Trophoblast cell (in vitro differentiated cells and primary cell): Measurements from ENCODE around the gene RERG.

ENCODE experiments used
- DNase-seq, 2 donors: peaks; one replicate each; pipeline ENCODE4 v3.0.0-alpha.2; 2016
- H2AFZ ChIP-seq: 2 replicates; pipeline ENCODE4 v1.6.1; 2013; ENCODE audit warnings: low read length, moderate library complexity, mild to moderate bottlenecking; ENCODE audit not compliant: insufficient read depth, poor library complexity
- H2AK5ac ChIP-seq: 2 replicates; pipeline ENCODE4 v1.6.1; 2013; ENCODE audit warnings: mild to moderate bottlenecking, low read length
- H2BK120ac ChIP-seq: 2 replicates; pipeline ENCODE4 v1.6.1; 2013; ENCODE audit warnings: low read length, mild to moderate bottlenecking, moderate library complexity; ENCODE audit not compliant: insufficient read depth, poor library complexity
- H2BK12ac ChIP-seq: 2 replicates; pipeline ENCODE4 v1.6.1; 2013; ENCODE audit warnings: mild to moderate bottlenecking, low read length, moderate library complexity
- H2BK5ac ChIP-seq: 2 replicates; pipeline ENCODE4 v1.6.1; 2013; ENCODE audit warnings: low read length, low read depth, moderate library complexity, mild to moderate bottlenecking; ENCODE audit not compliant: poor library complexity
- H3K14ac ChIP-seq: 2 replicates; pipeline ENCODE4 v1.6.1; 2013; ENCODE audit warnings: mild to moderate bottlenecking, low read length
- H3K18ac ChIP-seq: 2 replicates; pipeline ENCODE4 v1.6.1; 2013; ENCODE audit warnings: mild to moderate bottlenecking, low read length
- H3K23ac ChIP-seq: 2 replicates; pipeline ENCODE4 v1.6.1; 2013; ENCODE audit warnings: low read length
- H3K27ac ChIP-seq: 2 replicates; pipeline ENCODE4 v1.5.1; 2013; ENCODE audit warnings: low read depth, mild to moderate bottlenecking, inconsistent platforms, low read length, moderate library complexity
- H3K27me3 ChIP-seq: 2 replicates; pipeline ENCODE4 v1.6.1; 2013; ENCODE audit warnings: inconsistent platforms, mild to moderate bottlenecking, low read length, moderate library complexity; ENCODE audit not compliant: insufficient read depth
- H3K36me3 ChIP-seq, 2 experiments: 1 replicate in 1 of 2; 2 replicates in 1 of 2; pipeline ENCODE4 v1.6.1; 2013; ENCODE audit warnings: low read length in 2 of 2, mild to moderate bottlenecking in 2 of 2, moderate library complexity in 1 of 2; ENCODE audit not compliant: insufficient read depth in 2 of 2, control insufficient read depth in 1 of 2
- H3K4ac ChIP-seq: 2 replicates; pipeline ENCODE4 v1.6.1; 2013; ENCODE audit warnings: low read depth, mild to moderate bottlenecking, low read length, moderate library complexity
- H3K4me1 ChIP-seq, 2 experiments: 1 replicate in 1 of 2; 2 replicates in 1 of 2; pipeline ENCODE4 v1.6.1; 2013; ENCODE audit warnings: low read length in 2 of 2, mild to moderate bottlenecking in 2 of 2, moderate library complexity in 1 of 2; ENCODE audit not compliant: insufficient read depth in 2 of 2, control insufficient read depth in 1 of 2
- H3K4me2 ChIP-seq: 2 replicates; pipeline ENCODE4 v1.6.1; 2013; ENCODE audit warnings: inconsistent platforms, mild to moderate bottlenecking, low read length, moderate library complexity
- H3K4me3 ChIP-seq: 2 replicates; pipeline ENCODE4 v1.5.1; 2013; ENCODE audit warnings: mild to moderate bottlenecking, low read depth, low read length, inconsistent platforms
- H3K79me1 ChIP-seq: one replicate; pipeline ENCODE4 v1.6.1; 2013; ENCODE audit warnings: low read length
- H3K79me2 ChIP-seq: 2 replicates; pipeline ENCODE4 v1.6.1; 2013; ENCODE audit warnings: low read length, mild to moderate bottlenecking; ENCODE audit not compliant: control insufficient read depth, insufficient read depth, poor library complexity
- H3K9ac ChIP-seq: 2 replicates; pipeline ENCODE4 v1.6.1; 2013; ENCODE audit warnings: mild to moderate bottlenecking, low read length
- H3K9me3 ChIP-seq: 2 replicates; pipeline ENCODE4 v1.6.1; 2013; ENCODE audit warnings: low read depth, mild to moderate bottlenecking, control low read depth, inconsistent platforms, low read length; ENCODE audit not compliant: insufficient read depth
- H4K12ac ChIP-seq: 2 replicates; pipeline ENCODE4 v1.6.1; 2013; ENCODE audit warnings: low read depth, mild to moderate bottlenecking, low read length, moderate library complexity
- H4K8ac ChIP-seq: 2 replicates; pipeline ENCODE4 v1.6.1; 2013; ENCODE audit warnings: low read depth, mild to moderate bottlenecking, low read length, moderate library complexity
- H4K91ac ChIP-seq: one replicate; pipeline ENCODE4 v1.6.1; 2013; ENCODE audit warnings: low read depth, mild to moderate bottlenecking, low read length, moderate library complexity
- WGBS: extraction: QIAGEN DNeasy Blood & Tissue Kit; methylation state at CpG from one replicate; pipeline ENCODE4 v1.1.7; 2013; ENCODE audit warnings: missing lambda C conversion rate; ENCODE audit not compliant: insufficient read length, insufficient coverage; ENCODE audit errors: extremely low coverage; 5-methylcytosine and 5-hydroxymethylcytosine counted together

Gene RERG

DNA sequence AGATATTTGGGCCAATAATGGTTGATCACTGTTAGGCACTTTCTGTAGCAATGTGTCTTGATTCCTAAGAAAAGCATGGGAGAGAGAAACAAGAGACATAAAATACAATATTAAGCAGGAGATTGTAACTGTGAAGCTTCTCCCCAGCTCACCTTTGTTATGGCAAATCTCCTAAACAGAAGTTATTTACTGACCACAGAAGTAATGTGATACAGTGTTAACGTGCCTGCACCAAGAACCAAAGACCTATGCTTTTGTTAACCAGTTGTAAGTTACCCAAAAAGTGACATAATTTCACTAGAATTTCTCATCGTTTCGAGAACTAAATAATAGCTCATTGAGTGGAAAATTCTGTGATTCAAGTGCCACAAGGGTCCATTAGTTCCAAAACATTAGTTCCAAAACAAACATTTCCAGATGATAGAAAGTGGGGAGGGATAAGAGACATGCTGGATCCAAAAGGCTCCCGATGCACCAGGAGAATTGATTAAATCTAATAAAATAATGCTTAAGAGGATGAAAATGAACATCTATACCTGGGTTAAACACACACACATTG, 14.3 kb downstream of the RERG start:
- H3K79me2 ChIP-seq = no peaks in the 10 kb centered on the region
- DNase-seq = no peak
- H3K4me1 ChIP-seq = no peaks in the 10 kb centered on the region
- H3K79me1 ChIP-seq = no peaks in the 10 kb centered on the region
- no CpG with 5 or more reads among the region's 4 CpGs for WGBS
- no peak overlapping the region for H2BK120ac ChIP-seq
- no peak overlapping the region for H4K91ac ChIP-seq
- H3K9me3 ChIP-seq = no peaks in the 10 kb centered on the region
- no peak overlapping the region for H2AFZ ChIP-seq
- H3K4me2 ChIP-seq = no peak overlapping the region
- H4K8ac ChIP-seq = no peak overlapping the region
- no peak overlapping the region for H3K27ac ChIP-seq
- H3K4ac ChIP-seq = no peak overlapping the region
- no peaks in the 10 kb centered on the region for H3K36me3 ChIP-seq
- H2BK12ac ChIP-seq = no peak overlapping the region
- no peak overlapping the region for H3K23ac ChIP-seq
- H3K18ac ChIP-seq = no peak overlapping the region
- no peak overlapping the region for H2AK5ac ChIP-seq
- H3K9ac ChIP-seq = no peak overlapping the region
- H3K14ac ChIP-seq = no peak overlapping the region
- H2BK5ac ChIP-seq = no peak overlapping the region
- H3K27me3 ChIP-seq = no peaks in the 10 kb centered on the region
- H3K4me3 ChIP-seq = no peak overlapping the region
- no peak overlapping the region for H4K12ac ChIP-seq

DNA sequence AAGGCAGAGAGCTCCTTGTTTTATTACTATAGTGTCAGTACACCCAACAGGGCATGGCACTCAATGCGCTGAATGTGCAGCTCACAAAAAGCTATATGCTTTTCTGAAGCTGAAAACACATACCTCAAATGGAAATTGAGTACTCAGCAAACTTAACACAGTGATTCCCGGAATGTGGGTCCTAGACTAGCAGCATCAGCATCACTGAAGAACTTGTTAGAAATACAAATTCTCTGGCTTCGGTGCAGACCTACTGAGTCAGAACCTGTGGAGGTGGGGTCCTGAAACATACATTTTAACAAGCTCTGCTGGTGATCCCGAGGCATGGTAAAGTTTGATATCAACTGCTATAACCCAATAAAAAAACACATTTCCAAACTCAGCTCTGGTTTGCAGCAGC, 14.9 kb downstream of the RERG start:
- Histone ChIP-seq H3K18ac (no peak overlapping the region), H3K27ac (no peak overlapping the region), H3K79me1 (no peaks in the 10 kb centered on the region), H2AK5ac (no peak overlapping the region), H3K4me2 (no peak overlapping the region), H3K9me3 (no peaks in the 10 kb centered on the region), H3K36me3 (no peaks in the 10 kb centered on the region), H2BK12ac (no peak overlapping the region), H3K14ac (no peak overlapping the region), H3K9ac (no peak overlapping the region), H3K27me3 (no peaks in the 10 kb centered on the region), H4K91ac (no peak overlapping the region), H2BK120ac (no peak overlapping the region), H2AFZ (no peak overlapping the region), H2BK5ac (no peak overlapping the region), H4K8ac (no peak overlapping the region), H3K4me1 (no peaks in the 10 kb centered on the region), H3K79me2 (no peaks in the 10 kb centered on the region), H3K4ac (no peak overlapping the region), H3K4me3 (no peak overlapping the region), H3K23ac (no peak overlapping the region), H4K12ac (no peak overlapping the region)
- no peak for DNase-seq
- no CpG with 5 or more reads among the region's 4 CpGs for WGBS

- no peak for DNase-seq
- Histone ChIP-seq H3K36me3 (no peaks in the 10 kb centered on the region), H3K27ac (no peak overlapping the region), H3K9me3 (no peaks in the 10 kb centered on the region), H3K4me1 (no peaks in the 10 kb centered on the region), H2BK5ac (no peak overlapping the region), H2BK120ac (no peak overlapping the region), H3K27me3 (no peaks in the 10 kb centered on the region), H3K4me3 (no peak overlapping the region), H3K79me2 (no peaks in the 10 kb centered on the region), H3K18ac (no peak overlapping the region), H3K9ac (no peak overlapping the region), H4K91ac (no peak overlapping the region), H4K8ac (no peak overlapping the region), H3K14ac (no peak overlapping the region), H3K79me1 (no peaks in the 10 kb centered on the region), H4K12ac (no peak overlapping the region), H2AK5ac (no peak overlapping the region), H2BK12ac (no peak overlapping the region), H2AFZ (no peak overlapping the region), H3K4me2 (no peak overlapping the region), H3K23ac (no peak overlapping the region), H3K4ac (no peak overlapping the region)
- WGBS = no CpG with 5 or more reads among the region's 8 CpGs
Observed at GRCh38 chr12:15205341-15206010, 15.7 kb downstream of the RERG start.

- DNase-seq = no peak
- no peak overlapping the region for H3K9ac ChIP-seq
- no peaks in the 10 kb centered on the region for H3K27me3 ChIP-seq
- no peaks in the 10 kb centered on the region for H3K79me2 ChIP-seq
- H3K18ac ChIP-seq = no peak overlapping the region
- no peak overlapping the region for H4K12ac ChIP-seq
- no peak overlapping the region for H2AFZ ChIP-seq
- no peaks in the 10 kb centered on the region for H3K4me1 ChIP-seq
- H3K79me1 ChIP-seq = no peaks in the 10 kb centered on the region
- no peak overlapping the region for H3K27ac ChIP-seq
- no peak overlapping the region for H2BK5ac ChIP-seq
- no peak overlapping the region for H3K4ac ChIP-seq
- H3K14ac ChIP-seq = no peak overlapping the region
- H3K36me3 ChIP-seq = no peaks in the 10 kb centered on the region
- no peak overlapping the region for H3K23ac ChIP-seq
- H3K4me3 ChIP-seq = no peak overlapping the region
- no peak overlapping the region for H4K8ac ChIP-seq
- no peaks in the 10 kb centered on the region for H3K9me3 ChIP-seq
- no peak overlapping the region for H4K91ac ChIP-seq
- no peak overlapping the region for H2BK12ac ChIP-seq
- no peak overlapping the region for H2BK120ac ChIP-seq
- H3K4me2 ChIP-seq = no peak overlapping the region
- H2AK5ac ChIP-seq = no peak overlapping the region
Observed at GRCh38 chr12:15201456-15201855, 19.8 kb downstream of the RERG start.
